Stimulated activated CD8-positive, alpha-beta memory T cell treated with anti-CD3 and anti-CD28 coated beads, Interleukin-15, amount 100 ng/mL, for 4 hours (primary cell): Measurements from ENCODE around the gene PUDP.
"Not testable (repeated sequence)": the region's sequence is repeated elsewhere in the genome, so short reads cannot be mapped to it uniquely, and the experiment has no call there.

Experiments
- DNase-seq, 2 donors: peaks; one replicate each; pipeline ENCODE4 v3.0.0-alpha.2; 2020; ENCODE audit warnings: low read depth in 2 of 2

The PUDP gene

DNA sequence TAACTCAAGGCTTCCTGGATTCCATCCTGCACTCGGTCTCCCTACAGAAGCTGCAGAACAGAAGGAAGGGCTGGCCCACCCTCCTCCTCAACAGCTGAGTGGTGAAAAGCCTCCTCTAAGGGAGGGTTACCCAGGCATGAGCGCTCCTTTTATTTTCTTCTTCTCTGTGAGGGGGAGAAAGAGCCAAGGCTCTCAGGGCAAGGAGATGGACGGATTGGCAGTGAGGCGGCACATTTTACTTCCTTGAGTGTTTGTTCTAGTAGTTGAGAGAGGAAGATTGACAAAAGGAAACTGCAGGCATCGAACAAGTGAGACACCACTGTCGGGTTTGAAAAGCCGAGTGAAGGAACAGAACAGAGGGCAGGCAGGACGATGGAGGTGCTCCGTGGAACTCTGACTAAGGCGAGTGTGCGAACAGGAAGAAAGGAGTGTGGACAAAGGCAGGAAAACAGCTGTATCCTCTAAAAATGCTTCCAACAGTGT lies 38.9 kb downstream of the PUDP start:
- DNase-seq: no peak

DNA sequence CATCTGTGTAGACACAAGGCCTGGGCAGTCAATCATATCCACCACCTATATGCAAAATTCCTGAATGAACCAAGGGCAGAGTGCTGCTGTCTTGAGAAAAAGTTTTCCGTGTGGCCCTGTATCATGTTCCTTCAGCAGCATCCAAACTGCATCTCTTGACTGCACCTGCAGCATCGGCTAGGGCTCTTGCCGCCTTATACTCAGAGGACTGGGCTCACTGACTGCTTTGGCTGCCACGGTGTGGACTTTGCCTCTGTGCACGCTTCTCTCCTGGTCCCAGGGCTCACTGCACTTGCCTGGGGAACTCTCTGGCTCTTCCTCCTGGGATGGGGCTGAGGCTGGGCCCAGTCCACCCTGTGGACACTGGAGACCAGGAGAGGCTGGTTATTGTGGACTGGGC lies 39.9 kb downstream of the PUDP start:
- DNase-seq: no peak

DNA sequence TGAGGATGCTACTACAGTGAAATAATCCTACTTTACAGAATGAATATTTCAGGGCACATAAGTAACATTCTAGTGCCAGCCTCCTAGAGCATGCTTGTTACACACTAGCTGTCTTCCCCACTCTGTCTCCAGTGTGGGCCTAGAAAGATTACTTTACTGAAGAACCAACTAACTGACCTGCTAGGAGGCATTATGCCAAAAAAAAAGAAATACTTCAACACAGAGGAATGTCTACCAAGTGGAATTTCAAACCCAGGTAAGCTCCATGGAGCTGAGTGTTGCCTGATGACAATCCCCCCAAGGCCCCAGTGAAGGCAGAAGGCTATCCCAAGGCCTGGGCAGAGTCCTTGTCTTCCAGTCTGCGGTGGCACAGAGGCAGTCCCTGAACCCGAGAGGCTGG lies 41.3 kb downstream of the PUDP start:
- DNase-seq: no peak

DNA sequence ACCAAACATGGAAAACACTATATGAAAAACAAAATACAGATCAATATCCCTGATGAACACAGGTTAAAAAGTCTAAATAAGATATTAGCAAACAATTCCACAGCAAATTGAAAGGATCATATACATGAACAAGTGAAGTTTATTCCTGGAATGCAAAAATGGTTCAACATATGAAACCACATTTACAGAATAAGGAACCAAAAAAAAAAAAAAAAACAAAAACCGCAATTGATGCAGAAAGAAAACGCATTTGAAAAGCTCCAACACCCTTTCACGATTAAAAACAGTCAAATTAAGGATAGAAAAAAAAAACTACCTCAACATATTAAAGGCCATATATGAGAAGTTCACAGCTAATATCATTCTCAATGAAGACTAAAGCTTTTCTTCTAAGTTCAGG lies 45.8 kb downstream of the PUDP start:
- no peak for DNase-seq

DNA sequence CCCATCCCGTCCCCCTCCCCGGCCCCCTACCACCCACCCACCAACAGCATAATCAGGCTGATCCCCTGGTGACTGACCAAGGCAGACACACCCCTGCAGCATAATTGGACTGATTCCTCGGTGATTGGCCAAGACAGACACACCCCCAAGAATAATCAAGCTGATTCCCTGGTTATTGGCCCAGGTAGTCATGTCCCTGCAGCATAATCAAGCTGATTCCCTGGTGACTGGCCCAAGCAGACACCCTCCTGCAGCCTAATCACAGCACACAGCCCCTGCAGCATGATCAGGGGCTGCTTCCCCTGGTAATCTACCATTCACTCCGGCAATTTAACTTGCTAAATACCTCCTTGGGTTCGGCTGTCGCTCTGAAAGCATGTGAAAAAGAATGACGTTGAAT lies 47.9 kb downstream of the PUDP start:
- DNase-seq: no peak

DNA sequence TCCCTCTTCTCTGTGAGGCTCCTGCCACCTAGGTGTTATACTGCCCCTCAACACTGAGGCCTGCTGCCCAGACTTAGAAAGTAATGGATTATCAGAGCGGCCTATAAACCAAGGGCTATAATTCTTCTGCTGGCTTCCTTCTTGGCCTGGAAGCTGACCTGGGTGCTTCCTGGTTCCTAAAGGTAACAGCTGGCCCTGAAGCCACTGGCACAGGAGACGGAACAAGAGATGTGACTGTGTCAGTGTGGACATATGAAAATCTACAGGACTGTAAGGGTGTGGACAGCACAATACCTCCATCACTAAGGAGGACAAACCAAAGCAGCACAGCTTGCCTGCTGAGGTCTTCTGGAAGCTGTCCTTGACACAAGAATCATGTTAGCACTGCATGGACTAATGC lies 52.3 kb downstream of the PUDP start:
- not testable (repeated sequence) for DNase-seq

DNA sequence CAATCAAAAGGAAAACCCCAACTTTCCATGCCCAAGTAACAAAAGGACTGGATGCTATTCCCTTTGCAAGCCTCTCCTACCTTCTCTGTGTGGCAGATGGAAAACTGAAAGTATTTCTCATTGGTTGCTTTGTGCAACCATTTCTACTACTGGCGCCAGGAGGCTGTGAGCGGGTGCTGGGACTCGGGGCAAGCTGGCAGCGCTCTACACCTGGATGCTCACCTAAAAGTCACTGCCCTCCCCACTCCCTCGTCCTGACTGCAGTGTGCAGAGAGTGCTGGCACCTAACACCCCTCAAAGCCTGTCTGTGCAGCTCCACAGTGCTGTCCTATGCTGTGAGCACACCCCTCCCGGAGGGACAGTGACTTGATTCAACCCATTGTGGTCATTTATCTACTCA lies 54.6 kb downstream of the PUDP start:
- no peak for DNase-seq

DNA sequence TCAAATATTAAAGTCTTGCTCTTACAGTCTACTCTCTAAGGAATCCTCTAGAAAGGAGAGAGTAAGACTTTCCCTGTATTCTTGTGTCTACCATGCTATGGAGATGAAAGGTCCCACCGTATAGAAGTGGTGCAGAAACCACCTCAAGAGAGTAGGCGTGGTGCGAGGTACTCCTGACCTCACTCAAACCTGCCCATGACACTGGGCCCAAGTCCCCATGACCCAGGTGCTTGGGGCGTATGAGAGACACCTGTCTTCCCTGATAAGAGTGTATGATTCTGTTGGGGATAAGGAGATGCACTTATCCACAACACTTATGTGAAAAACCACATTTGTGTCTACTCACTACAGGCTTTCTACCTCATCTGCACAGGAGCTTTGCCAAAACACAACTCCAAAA lies 55.4 kb downstream of the PUDP start:
- DNase-seq: no peak

DNA sequence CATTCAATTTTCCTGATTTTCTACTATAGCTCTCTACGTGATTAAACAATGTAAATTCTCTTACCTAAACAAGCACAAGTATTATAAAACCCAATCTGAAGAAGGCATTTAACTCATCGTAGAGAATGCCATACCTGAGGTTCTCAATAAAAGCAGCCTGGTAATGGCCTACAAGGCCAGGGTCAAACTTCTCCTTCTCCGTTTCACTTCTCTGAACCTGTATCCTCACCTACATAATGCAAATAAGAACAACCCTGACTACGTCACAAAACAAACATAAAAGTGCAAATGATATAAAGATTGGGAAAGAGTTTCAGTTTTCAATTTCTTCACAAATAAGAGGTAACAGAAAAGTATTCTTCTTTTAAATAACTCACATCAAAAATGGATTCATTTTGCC lies 56.0 kb downstream of the PUDP start:
- DNase-seq: no peak

DNA sequence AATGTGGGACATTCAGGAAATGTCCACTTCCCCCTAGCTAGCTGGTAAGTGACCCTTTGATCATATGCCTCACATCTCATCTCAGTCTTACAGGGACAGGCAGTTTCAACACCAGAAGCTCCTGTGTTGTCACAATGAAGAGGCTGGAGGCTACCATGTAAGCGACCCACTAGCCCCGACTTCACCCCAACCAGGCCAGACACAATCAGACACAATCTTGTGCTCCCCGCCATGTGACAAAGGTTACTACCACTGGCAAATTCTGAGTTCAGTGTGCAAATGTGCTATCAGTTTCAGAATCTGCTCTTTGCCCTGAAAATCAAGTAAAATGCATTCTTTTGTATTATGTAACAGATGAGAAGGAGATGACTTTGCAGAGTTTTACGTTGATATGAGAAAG lies 57.3 kb downstream of the PUDP start:
- no peak for DNase-seq

DNA sequence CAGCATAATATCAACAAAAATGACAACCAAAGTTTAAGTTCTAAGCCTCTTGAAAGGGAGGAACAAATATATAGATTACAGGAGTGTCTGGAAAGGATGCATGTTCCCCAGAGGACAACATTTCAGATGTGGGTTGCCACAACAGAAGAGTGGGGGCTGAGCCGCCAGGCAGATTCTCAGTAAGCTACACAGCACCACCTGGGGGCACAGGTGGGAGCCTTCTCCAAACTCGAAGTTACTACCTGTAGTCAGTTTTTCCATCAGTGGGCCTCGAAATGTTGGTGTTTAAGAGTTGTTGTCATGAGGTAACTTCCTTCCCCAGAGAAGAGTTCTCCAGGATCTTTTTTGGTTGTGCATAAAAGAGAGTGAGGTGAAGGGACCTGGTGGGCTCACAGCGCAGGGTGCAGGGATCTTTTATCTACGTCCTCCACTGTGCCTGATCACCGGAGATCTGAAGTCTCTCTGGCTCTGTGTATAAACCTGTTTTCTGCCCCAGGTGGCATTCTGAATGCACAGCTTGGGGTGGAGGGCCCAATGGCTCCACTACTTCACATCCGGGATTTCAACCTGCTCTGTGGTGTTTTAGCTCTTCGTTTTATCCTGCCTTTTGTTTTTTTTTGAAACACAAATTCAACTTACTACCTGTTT lies 58.9 kb downstream of the PUDP start:
- peak; percentile 27 to 32 for DNase-seq

DNA sequence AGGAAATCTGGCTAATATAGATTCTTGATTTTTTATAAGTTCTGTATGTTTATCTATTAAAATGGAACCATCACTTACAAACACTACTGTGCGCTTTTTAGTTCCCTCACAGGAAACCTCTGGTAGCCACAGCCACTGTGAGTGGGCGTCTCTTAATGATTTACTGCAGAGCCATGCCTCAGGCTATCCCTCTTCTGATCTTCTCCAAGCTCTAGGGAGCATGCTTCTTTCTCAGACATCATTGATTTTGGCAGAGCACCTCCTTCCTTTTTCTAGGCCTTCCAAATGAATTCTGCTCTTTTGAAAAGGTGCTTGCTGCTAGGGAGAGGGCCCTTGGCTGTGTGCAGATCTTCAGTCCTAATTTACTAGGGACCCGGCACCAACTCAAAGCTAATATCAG lies 61.6 kb downstream of the PUDP start:
- no peak for DNase-seq

DNA sequence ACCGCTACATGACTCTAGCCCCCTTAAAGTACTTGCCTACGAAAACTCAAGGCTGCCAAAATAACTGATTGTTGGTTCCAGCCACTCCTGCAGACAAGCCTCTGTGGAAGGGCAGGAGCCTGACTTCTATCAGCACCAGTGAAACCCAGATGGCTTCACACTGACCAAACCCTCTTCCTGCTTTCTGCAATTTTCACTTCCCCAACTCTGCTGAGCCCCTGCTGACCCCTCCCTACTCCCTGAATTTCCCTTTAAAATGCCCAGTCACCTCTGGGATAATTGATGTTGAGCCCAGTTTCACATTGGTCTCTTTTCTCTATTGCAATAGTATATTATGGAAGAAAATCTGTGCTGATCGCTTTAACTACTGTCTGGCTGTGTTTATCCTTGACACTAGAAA lies 62.1 kb downstream of the PUDP start:
- no peak for DNase-seq

DNA sequence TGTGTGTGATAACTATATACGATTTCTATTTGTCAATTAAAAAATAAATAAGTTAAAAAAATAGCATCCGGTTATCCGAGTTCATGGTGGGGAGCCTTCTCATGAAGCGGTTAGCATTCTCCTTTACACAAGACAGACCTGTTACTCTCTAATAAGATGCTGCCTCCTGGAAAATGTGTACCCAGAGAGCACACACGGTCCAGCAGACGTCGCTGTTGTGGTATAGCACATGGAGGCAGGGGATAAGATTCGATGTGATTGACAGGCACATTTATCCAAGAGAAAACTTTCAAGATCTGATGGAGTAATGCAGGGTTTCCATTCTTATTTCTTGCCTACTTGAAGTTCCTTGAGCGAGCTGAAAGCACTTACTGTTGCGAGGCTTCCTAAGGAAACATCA lies 63.1 kb downstream of the PUDP start:
- DNase-seq: no peak

DNA sequence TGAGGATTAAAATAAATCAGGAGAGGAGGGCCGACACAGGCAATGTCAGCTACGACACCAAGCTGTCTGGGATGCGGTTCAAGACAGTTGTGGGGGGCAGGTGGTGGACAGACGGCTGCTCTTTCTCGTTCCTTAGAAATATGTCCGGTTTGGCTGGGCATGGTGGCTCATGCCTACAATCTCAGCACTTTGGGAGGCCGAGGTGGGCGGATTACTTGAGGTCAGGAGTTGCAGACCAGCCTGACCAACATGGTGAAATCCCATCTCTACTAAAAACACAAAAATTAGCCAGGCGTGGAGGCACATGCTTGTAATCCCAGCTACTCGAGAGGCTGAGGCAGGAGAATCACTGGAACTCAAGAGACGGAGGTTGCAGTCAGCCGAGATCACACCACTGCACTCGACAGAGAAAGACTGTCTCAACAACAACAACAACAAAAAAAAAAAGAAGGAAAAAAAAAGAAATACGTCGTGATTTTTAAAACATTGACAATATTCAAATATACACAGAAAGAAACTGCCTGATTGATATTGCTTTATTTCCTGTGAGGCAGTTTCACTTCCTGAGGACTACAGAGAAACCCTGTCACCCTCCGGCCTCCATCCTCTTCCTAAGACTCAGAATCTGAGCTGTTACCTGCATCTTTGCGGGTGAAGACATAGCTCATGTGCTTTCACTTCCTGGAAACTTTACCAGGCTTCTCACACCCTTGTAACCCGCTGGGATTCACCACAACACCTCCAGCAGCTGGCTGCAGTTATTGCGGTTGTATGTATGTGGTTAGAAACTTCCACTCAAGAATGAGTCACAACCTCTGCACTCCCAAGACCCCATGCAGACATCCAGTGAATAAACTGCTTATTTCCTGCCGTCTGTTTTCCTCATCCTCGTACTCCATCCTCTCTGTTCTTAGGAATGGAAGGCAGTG lies 64.2 kb downstream of the PUDP start:
- DNase-seq: peak; percentile 42 to 45

DNA sequence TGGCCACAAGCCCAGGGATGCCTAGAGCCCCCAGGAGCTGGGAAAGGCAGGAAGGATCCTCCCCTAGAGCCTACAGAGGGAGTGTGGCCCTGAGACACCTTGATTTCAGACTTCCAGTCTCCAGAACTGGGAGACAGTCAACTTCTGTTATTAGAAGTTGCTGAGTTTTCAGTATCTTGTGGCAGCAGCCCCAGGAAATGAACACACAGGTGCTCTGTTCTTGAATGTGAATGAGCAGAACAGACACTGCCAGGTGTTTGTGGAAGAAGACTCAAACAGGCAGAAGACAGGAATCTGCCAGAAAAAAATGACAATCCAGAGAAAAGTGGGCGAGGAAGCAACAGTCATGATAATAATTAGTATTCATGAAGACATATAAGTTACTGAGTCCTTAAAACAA lies 64.9 kb downstream of the PUDP start:
- DNase-seq: no peak

DNA sequence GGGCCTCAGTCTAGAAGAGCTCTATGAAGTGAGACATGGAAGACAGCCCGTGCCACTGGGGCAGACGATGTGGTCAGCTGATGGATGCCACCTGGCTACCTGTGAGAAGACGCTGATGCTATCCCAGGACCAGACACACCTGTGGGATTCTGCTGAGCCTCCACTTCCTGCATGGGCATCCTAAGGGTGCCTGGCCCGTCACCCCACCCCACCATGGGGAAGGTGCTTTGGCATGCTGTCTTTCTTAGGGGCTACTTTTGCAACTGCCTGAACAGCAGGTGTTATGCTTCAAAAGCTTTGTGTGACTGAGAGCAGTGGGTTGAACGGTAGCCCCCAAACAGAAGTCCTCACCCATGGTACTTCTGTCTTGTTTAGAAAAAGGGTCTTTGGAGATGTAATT lies 65.4 kb downstream of the PUDP start:
- DNase-seq: no peak

DNA sequence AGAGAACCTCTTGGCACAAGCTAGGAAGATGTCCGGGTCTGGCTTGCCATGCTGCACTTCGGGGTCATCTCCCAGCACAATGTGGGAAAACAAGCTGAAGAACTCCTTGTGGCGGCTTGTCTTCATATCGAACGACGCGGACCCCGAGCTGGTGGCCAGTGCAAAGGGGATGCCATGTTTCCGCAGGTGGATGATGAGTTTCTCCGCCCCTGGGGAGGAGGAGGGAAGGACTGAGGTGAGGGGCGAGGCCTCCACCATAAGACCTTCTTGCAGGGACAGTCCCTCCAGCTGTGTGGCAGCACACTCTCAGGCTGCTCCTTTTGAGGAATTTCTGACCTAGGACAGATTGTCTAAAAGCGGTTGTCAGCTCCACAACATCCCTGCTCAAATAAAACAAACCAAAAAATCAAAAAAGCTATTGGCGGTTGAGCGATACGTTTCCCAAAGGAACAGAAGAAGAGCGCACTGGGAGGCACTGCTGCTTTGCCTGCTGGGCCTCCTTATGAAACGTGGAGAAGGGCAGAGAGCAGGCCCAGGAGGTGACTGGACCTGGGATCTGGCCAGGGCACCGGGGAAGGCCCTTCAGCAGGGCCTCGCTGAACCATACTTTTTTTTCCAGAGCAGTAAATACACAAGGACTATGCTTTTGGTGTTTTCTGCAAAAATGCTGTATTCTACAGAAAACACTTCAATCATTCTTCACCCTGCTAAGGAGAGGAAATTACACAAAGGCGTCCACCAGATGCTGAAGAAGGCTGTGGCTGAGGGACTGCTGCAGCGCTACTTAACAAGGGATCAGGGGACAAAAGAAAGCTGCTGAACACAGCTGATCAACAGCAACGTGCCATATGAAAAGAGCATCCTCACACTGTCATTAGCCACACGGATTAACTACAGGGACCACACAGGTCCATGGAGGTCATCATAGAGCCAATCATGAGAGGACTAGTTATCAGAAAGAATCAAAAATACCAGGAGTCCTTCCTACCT lies 70.4 kb downstream of the PUDP start:
- no peak for DNase-seq

DNA sequence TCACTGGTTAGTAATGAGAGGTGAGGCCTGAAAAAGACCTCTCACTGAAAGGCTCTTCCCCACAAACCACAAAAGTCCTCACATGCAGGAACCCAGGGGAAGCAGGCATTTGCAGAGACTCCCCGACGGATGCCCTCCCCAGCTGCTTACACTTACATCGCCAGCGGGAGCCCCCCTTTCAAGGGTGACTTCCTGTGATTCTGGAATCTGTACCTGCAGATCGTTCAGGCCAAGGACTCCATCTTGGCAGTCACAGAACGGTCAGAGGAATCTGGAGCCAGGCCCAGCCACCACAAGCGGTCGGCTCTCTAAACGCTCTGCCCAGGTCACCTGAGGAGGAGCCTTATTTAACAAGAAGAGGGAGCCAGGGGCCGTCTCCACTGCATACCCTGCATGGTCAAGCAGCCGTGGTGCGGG lies 71.7 kb downstream of the PUDP start:
- DNase-seq: no peak

DNA sequence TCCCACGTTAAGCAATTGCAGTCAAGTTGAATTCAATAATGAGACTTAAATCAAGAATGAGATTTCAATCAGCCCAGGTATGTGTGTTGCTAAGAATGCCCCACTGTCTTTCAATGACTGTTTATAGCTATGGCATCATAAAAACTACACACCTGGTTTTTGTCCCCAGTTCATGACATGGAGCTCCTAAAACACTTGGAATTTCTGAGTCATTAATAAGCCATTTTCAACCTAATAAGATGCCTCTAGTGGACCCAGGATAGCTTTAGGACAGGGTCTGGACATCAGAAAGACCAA lies 73.1 kb downstream of the PUDP start:
- DNase-seq: no peak

DNA sequence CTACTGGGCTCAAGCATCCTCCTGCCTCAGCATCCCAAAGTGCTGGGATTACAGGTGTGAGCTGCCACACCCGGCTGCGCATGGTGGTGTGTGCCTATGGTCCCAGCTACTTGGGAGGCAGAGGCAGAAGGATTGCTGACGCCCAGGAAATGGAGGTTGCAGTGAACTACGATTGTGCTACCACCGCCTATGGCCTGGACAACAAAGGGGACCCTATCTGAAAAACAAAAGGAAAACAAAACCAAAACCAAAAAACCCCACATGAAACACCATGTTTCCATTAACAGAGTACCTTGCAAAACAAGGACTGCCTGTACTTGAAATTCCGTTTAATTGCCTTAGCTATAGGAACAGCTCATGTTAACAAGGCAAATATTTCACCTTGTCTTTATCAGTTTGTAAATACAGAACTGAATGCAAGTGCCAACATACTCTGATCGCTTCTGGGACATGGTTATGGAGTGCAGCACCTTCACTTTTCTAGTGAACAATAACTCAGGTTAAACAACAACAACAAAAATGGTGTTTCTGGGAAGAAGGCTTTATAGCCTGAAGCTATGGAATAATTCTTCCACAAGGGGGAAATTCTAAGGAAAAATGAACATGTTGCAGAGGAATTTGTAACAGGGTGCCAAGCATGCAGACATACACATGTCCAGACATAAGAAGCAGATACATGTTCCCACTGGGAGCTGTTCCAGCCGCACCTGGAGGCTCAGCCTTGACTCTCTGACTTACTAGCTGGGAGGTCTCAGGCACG lies 73.6 kb downstream of the PUDP start:
- no peak for DNase-seq

DNA sequence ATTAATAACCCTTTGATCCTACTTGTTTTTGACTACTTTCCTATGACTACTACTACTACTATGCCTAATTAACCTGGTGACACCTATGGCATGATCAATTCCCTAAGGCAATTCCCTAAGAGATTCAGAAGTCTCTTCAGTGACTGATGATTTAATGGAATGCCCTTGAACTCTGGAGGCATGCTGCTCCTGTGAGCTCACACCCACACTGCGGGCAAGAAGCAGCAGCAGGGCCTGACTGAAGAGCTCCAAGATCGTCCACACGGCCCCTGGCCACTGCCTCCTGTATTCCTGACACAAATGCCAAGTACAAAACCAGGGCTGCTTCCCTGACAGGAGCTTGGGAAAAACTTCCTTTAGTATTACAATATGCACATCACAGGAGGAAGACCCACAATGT lies 74.6 kb downstream of the PUDP start:
- DNase-seq: no peak
